Stimulated activated CD8-positive, alpha-beta memory T cell treated with anti-CD3 and anti-CD28 coated beads, Interleukin-12 subunit alpha, Interleukin-12 subunit beta, amount 100 ng/mL, for 24 hours (primary cell): Measurements from ENCODE around the gene COLGALT1.
"Not testable (repeated sequence)": the region's sequence is repeated elsewhere in the genome, so short reads cannot be mapped to it uniquely, and the experiment has no call there.

Experiments used
- DNase-seq: peaks from one replicate; pipeline ENCODE4 v3.0.0-alpha.2; 2020; ENCODE audit errors: extremely low read depth

The COLGALT1 gene

DNA sequence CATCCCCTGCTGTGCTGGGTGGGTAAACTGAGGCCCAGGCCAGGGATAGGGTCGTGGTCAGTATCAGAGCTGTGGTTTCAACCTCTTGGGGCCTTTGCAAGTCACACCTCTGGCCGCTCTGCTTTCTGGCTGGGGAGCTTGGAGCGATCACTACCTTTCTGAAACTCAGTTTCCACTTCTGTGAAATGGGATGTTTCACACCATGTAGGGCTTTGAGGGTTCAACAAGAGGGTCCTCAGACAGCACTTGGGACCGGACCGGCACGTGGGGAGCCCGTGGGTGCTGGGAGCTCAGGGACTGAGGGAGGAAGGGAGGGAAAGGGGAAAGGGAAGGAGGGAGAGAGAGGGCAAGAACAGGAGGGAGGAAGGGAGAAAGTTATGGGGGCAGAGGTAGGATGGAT is 22.9 kb upstream of the COLGALT1 start:
- DNase-seq = no peak

DNA sequence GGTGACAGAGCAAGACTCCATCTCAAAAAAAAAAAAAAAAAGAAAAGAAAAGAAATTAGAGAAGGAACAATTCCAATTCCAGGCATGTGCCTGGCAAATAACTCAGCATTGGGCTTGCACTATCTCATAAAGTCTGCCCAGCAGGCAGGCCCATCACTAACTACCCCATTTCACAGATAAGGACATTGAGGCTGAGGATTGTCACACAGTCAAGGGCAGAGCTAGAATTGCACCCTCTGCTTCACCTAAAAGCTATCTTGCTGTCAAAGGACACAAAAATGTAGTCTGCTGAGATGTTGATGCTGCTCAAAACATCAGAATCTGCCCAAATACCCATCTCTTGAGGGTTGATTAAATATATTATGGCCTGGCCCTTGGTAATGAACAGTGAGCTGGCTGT is 20.7 kb upstream of the COLGALT1 start:
- no peak for DNase-seq

- no peak for DNase-seq
These were observed 18.5 kb upstream of the COLGALT1 start for GRCh38 chr19:17536955-17537354.

DNA sequence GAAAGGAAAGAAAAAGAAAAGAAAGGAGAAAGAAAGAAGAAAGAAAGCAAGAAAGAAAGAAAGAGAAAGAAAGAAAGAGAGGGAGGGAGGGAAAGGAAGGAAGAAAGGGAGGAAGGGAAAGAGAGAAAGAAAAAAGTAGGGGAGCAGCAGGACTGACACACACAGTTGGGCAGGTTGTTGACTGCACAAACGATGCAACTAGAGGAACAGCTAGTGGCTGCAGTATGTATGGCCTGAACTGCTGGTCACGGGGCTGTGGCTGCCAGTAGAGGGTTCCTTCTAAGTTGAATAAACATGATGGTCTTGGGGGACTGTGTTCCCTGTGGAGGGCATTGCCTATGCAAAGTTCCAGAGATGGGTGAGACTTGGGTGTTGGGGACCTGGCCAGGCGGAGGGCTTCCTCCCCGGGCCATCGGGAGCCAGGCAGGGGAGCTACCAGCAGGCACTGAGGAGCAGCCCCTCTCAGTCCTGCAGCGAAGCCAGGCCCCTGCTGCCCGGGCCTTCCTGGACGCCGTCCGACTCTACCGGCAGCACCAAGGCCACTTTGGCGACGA is 16.7 kb upstream of the COLGALT1 start:
- no peak for DNase-seq

DNA sequence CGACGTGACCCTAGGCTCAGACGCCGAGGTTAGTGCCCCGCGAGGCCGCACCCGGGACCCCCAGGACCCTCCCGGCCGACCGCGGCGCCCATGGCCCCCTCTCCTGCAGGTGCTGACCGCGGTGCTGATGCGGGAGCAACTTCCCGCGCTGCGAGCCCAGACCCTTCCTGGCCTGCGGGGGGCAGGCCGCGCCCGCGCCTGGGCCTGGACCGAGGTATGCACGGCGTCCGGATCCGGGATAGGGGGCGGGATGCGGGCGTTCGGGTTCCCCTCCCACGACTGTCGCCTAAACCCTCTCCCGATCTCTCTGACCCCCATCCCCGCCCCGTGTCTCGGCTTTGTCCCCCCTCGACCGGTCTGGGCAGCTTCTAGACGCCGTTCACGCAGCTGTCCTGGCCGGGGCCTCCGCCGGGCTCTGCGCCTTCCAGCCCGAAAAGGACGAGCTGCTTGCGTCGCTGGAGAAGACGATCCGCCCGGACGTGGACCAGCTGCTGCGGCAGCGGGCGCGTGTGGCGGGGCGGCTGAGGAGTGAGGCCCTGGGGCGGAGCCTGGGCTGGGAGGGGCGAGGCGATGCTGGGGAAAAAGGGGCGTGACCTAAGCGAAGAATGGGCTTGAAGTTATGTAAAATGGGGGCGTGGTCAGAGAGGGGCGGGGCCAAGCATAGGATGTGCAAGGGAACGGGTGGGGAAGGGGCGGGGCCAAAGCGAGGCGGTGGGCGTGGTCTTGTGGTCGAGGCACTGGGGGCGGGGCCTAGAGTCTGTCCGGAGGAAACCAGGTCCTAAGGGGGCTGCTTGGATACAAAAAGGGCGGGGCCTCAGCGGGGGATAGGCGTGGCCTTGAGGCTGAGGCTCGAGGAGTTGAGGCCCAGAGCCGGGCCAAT is 16.0 kb upstream of the COLGALT1 start:
- peak; percentile 96 for DNase-seq

DNA sequence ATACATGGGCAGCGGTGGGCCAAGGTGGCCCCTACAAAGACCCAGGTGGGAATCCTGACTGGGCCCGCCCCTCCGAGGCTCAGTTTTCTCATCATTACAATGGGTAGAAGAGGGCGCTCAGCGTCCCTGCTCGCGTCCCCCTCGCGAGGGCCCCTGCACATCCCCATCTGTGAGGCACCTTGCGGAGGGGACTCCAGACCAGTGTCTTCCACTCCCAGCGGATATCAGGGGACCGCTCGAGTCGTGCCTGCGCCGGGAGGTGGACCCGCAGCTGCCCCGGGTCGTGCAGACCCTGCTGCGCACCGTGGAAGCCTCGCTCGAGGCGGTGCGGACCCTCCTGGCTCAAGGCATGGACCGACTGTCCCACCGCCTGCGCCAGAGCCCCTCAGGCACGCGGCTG is 15.3 kb upstream of the COLGALT1 start:
- no peak for DNase-seq

DNA sequence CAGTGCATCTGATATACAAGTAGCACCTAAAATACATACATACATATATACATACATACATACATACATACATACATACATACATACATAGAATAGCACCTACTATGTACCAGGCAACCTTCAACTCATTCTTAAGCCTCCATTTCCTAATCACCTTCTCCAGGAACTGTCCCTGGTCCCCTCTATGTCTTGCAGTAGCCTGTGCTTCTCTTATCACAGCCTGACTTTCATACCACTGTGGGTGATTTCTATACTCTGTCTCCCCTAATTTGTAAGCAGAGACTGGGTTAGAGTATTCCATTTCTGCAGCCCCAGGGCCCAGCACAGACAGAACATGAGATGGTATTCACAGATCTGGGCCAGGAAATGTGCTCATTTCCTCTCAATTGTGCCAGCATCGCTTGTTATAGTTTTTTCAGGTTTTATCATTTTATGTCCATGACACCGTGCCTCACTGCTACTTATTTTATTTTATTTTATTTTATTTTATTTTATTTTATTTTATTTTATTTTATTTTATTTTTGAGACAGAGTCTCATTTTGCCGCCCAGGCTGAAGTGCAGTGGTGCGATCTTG is 14.2 kb upstream of the COLGALT1 start:
- no peak for DNase-seq

DNA sequence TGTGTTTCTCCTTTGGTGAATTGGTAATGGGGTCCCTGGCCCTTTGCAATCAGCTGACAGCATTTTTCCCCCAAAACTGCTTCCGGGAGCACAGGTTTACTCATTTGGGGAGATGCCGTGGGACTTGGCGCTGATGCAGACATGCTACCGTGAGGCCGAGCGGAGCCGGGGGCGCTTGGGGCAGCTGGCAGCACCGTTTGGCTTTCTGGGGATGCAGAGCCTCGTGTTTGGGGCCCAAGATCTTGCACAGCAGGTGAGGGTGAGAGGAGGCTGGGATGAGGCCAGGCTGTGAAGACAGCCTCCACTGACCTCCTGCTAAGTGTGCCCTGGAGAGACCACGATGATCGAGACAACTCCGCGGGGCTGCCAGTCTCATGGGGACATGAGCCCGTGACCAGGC is 13.4 kb upstream of the COLGALT1 start:
- no peak for DNase-seq

- no peak for DNase-seq
These were observed 12.5 kb upstream of the COLGALT1 start for GRCh38 chr19:17542793-17543582.

GRCh38 chr19:17543986-17544385 is 11.5 kb upstream of the COLGALT1 start:
- DNase-seq = no peak

DNA sequence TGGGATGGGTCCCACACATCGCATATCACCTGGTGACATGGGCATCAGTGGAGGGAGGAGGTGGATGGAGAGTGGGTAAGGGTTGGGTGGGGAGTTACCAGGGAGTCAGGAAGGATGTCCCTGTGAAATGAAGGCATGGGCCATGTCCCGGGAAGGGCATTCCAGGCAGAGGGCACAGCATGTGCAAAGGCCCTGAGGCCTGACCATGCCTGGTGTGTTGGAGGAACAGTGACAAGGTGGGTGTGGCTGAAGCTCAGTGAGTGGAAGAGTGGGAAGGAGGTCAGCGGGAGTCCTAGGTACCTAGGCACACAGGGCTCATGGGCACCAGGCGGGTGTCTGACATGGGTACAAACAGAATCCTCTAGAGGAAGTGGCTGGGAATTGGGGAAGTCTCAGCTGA is 11.0 kb upstream of the COLGALT1 start:
- DNase-seq = no peak

DNA sequence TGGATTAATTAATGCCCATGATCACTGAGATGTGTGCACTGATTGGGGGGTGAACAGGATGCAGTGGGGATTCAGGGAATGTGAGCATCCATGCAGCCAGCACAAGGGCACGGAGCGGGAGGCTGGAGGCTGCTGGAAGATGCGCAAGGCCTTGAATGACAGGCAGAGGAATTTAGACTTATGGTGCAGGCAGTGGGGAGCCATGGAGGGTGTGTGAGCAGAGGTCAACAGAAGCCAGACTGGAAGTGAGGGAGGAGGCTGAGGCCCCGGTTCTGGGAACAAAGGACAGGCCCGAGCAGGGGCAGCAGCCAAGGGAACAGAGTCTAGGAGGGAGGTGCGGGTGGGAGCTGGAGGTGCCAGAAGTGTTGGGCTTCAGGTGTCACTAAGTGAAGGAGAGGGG is 7.3 kb upstream of the COLGALT1 start:
- DNase-seq = no peak

- no peak for DNase-seq
These were observed 6.2 kb upstream of the COLGALT1 start for GRCh38 chr19:17549085-17549740.

DNA sequence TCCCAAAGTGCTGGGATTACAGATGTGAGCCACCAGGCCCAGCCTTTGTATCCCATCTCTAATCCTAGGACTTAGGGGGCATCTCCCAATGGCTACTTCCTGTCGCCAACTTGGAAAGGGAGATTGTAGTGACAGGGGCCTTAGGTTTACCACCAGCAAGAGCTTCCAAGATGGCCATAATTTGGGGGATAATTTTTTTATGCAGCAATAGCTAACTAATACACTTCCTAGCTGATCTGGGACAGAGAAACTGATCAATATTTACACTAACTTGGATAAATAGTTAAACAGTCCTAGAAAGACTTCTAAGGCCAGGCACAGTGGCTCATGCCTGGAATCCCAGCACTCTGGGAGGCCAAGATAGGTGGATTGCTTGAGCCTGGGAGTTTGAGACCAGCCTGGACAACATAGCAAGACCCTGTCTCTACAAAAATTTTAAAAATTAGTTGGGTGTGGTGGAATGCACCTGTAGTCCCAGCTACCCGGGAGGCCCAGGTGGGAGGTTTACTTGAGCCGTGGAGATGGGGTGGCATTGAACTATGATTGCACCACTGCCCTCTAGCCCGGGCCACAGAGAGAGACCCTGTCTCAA is 5.3 kb upstream of the COLGALT1 start:
- no peak for DNase-seq

DNA sequence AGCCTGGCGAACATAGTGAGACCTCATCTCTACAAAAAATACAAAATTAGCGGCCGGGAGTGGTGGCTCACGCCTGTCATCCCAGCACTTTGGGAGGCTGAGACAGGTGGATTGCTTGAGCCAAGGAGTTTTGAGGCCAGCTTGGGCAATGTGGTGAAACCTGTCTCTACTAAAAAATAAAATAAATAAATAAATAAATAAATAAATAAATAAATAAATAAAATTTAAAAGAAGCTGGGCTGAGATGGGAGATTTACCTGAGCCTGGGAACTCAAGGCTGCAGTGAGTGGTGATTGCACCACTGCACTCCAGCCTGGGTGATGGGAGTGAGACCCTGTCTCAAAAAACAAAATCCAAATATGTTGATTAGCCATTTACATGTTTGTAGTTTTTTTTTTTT is 2.7 kb upstream of the COLGALT1 start:
- not testable (repeated sequence) for DNase-seq

DNA sequence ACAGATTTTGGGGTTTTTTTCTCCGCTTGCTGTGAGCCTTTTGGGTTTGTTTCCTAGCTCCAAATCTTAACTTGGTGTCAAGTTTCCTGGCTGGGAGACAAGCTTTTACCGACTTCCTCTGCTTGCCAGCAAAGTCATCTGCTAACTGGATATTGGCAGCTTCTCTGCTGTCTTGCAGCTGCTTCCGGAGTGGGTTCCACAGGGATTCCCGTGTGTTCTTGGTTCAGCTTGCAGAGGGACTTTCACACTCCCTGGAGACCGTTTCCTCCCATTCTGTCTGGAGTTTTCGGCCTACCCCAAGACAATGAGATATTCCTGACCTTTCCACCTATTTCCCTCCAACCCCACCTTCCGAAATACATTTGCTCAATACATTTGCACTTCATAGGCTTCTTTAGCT is 2.2 kb upstream of the COLGALT1 start:
- no peak for DNase-seq

DNA sequence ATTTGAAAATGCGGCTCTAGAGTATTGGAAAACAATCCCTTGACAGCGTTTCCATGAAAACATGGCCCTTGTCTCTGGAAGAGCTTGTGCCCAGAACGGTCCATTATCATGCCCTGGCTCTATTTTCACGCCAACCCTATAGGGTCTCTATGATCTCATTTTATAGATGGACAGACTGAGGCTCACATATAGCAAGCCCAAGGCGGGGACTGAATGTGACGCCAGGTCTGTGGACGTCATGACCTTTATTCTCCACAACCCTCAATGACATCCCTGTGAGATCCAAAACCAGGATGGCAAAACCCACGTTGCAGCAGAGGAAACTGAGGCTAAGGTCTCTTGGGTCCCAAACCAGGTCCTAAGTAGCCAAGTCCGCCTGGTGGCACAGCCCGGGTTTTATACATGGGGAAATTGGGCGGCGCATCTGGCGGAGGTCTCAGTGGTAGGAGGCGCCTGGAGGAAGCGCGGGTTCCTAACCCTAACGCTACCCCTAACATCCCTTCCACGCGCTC is 425 bp upstream of the COLGALT1 start:
- DNase-seq = no peak

- DNase-seq = no peak
These were observed 722 bp downstream of the COLGALT1 start for GRCh38 chr19:17555929-17556813.

GRCh38 chr19:17556995-17557394 is 1.5 kb downstream of the COLGALT1 start:
- no peak for DNase-seq

DNA sequence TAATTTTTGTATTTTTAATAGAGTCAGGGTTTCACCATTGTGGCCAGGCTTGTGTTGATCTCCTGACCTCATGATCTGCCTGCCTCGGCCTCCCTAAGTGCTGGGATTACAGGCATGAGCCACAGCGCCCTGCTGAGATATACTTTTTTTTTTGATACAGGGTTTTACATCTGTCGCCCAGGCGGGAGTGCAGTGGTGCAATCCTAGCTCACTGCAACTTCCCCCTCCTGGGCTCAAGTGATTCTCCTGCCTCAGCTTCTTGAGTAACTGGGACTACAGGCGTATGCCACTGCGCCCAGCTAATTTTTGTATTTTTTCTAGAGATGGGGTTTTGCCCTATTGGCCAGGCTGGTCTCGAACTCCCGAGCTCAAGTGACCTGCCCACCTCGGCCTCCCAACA is 2.0 kb downstream of the COLGALT1 start:
- no peak for DNase-seq
